ENCODE results near the gene NUAK1. TPM values are rescaled to one million over a fixed set of nuclear protein-coding genes. Genes with fewer than 3 reads are reported as not detected.

NUAK1 gene
- polyA plus RNA-seq, 1 experiment = 8.3 TPM

- DNase-seq (ENCODE audit: low read depth, low spot score) = no peak
- no peak overlapping the region for H3K27ac ChIP-seq (ENCODE audit: low read depth, low read length)
- POLR2A ChIA-PET = interaction anchor here (1.0 kb wide), 1 partner anchor 142 kb away, joined by 3 read pairs; no protein-coding TSS in a partner anchor
Observed at GRCh38 chr12:106125351-106126095, 13.2 kb downstream of the NUAK1 start.

DNA sequence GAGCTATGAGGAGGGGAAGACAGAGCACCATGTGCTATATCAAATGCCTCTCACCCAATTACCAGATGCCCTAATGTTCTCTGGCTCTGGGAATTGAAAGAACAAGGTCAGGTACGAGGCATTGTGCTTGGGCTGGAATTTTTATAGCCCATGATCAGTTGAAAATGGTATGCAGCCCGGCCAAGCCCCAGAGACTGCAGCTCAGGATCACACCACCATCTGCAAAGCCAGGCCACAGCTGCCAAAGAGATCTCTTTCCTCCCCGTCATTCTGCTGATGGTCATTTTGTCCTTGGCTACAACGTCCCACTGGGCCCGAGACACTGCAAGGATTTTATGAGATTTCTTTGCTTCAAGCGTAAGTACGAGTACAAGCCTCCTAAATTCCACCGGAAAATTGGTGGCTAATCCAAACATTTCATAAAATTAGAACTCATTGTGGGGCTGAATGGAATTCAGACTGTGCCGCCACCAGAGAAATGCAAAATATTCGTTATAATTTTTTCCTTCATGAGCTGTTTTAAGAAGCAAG is 15.1 kb downstream of the NUAK1 start:
- ChIA-PET POLR2A (no interaction called here), CTCF (interaction anchor here (1.1 to 1.4 kb wide), 2 partner anchors 13 to 417 kb away, joined by 3 read pairs; no protein-coding TSS in a partner anchor)
- DNase-seq (ENCODE audit: low read depth, low spot score) = no peak
- no peaks in the 10 kb centered on the region for H3K27me3 ChIP-seq (ENCODE audit: control insufficient read depth, insufficient read depth, low read length)
- no peak overlapping the region for H3K4me3 ChIP-seq (ENCODE audit: low read depth, low read length)
- H3K27ac ChIP-seq (ENCODE audit: low read depth, low read length) = no peak overlapping the region
- no peaks in the 10 kb centered on the region for H3K9me3 ChIP-seq (ENCODE audit: control insufficient read depth, insufficient read depth, low read length)
- TF ChIP-seq, protein P1, sequence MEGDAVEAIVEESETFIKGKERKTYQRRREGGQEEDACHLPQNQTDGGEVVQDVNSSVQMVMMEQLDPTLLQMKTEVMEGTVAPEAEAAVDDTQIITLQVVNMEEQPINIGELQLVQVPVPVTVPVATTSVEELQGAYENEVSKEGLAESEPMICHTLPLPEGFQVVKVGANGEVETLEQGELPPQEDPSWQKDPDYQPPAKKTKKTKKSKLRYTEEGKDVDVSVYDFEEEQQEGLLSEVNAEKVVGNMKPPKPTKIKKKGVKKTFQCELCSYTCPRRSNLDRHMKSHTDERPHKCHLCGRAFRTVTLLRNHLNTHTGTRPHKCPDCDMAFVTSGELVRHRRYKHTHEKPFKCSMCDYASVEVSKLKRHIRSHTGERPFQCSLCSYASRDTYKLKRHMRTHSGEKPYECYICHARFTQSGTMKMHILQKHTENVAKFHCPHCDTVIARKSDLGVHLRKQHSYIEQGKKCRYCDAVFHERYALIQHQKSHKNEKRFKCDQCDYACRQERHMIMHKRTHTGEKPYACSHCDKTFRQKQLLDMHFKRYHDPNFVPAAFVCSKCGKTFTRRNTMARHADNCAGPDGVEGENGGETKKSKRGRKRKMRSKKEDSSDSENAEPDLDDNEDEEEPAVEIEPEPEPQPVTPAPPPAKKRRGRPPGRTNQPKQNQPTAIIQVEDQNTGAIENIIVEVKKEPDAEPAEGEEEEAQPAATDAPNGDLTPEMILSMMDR (IDR thresholded peaks at IDR 0.05; ENCODE audit: low read depth, low read length) = no peak

More at GRCh38 chr12:106125351-106126095, 13.2 kb downstream of the NUAK1 start:
- H3K4me3 ChIP-seq (ENCODE audit: low read depth, low read length) = no peak overlapping the region
- CTCF ChIA-PET = interaction anchor here (1.6 to 1.7 kb wide), 2 partner anchors 14 to 705 kb away, joined by 4 to 5 read pairs; no protein-coding TSS in a partner anchor
- no peaks in the 10 kb centered on the region for H3K27me3 ChIP-seq (ENCODE audit: control insufficient read depth, insufficient read depth, low read length)
- no peaks in the 10 kb centered on the region for H3K9me3 ChIP-seq (ENCODE audit: control insufficient read depth, insufficient read depth, low read length)
- TF ChIP-seq, protein P1 (IDR thresholded peaks at IDR 0.05; ENCODE audit: low read depth, low read length) = no peak

- CTCF ChIA-PET = interaction anchor here (1.1 to 1.4 kb wide), 2 partner anchors 14 to 417 kb away, joined by 3 read pairs; no protein-coding TSS in a partner anchor
- H3K27ac ChIP-seq (ENCODE audit: low read depth, low read length) = no peak overlapping the region
Observed at GRCh38 chr12:106123110-106123509, 15.6 kb downstream of the NUAK1 start.

DNA sequence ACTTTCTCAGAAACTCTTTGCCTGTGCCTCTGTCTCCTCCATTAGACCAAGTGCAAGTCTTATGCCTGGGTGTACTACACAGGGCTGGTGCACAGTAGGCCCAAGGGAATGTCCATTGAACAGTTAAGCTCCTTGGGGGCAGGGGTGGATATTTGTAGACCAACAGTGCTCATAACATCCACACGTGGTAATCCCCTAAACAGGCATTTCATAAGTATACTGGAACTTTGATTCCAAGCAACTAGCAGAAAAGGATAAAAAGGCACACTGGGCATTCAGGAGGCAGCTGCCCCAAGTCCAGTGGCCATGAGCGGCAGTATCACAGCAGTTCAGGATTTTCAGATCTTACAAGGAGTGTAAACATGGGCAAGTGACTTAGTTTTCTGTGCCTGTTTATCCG is 16.8 kb downstream of the NUAK1 start:
- no peak overlapping the region for H3K27ac ChIP-seq (ENCODE audit: low read depth, low read length)
- no peaks in the 10 kb centered on the region for H3K9me3 ChIP-seq (ENCODE audit: control insufficient read depth, insufficient read depth, low read length)
- H3K4me3 ChIP-seq (ENCODE audit: low read depth, low read length) = no peak overlapping the region
- no peak for DNase-seq (ENCODE audit: low read depth, low spot score)
- H3K27me3 ChIP-seq (ENCODE audit: control insufficient read depth, insufficient read depth, low read length) = no peaks in the 10 kb centered on the region
- ChIA-PET CTCF (interaction anchor here (1.3 kb wide), 1 partner anchor 702 kb away, joined by 3 read pairs; no protein-coding TSS in a partner anchor), POLR2A (no interaction called here)
- TF ChIP-seq, protein P1 (IDR thresholded peaks at IDR 0.05; ENCODE audit: low read depth, low read length) = no peak

More at GRCh38 chr12:106123110-106123509, 15.6 kb downstream of the NUAK1 start:
- no peak for DNase-seq (ENCODE audit: low read depth, low spot score)
- H3K9me3 ChIP-seq (ENCODE audit: control insufficient read depth, insufficient read depth, low read length) = no peaks in the 10 kb centered on the region
- TF ChIP-seq, protein P1 (IDR thresholded peaks at IDR 0.05; ENCODE audit: low read depth, low read length) = no peak
- H3K27me3 ChIP-seq (ENCODE audit: control insufficient read depth, insufficient read depth, low read length) = no peaks in the 10 kb centered on the region
- H3K4me3 ChIP-seq (ENCODE audit: low read depth, low read length) = no peak overlapping the region
- POLR2A ChIA-PET = no interaction called here

DNA sequence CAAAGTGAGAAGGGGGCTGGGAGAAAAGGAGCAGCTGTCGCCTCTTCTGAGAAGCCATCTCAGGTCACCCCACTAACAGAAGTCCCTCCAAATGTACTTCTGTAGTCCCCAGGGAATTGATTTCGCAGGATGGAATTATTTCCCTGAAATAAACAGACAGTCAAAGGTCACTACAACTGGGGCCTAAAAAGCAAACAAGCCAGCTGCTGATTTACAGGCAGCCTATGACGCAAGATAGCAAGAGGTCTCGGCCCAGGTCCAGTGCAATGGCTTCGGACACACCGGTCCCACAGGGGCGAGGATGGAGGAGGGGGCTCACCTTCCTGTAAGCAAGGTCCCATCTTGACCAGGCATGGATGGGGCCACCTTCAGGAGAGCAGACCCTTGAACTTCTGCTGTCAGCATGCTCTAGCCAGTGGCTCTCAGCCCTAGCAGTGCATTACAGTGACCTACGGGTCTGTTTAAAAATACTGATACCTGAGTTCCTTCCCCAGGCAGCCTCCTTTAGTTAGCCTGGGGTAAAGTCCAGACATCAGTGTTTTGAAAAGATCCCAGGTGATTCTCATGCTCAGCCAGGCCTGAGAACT is 18.1 kb downstream of the NUAK1 start:
- CTCF ChIA-PET = no interaction called here
- DNase-seq (ENCODE audit: low read depth, low spot score) = no peak
- no peaks in the 10 kb centered on the region for H3K9me3 ChIP-seq (ENCODE audit: control insufficient read depth, insufficient read depth, low read length)
- no peak overlapping the region for H3K4me3 ChIP-seq (ENCODE audit: low read depth, low read length)
- no peak overlapping the region for H3K27ac ChIP-seq (ENCODE audit: low read depth, low read length)
- TF ChIP-seq, protein P1 (IDR thresholded peaks at IDR 0.05; ENCODE audit: low read depth, low read length) = no peak
- POLR2A ChIA-PET = no interaction called here
- H3K27me3 ChIP-seq (ENCODE audit: control insufficient read depth, insufficient read depth, low read length) = no peaks in the 10 kb centered on the region

All from AG04450 (cell line).